ENCODE measurements around the gene SPRR1B. TPM values are rescaled to one million over a fixed set of nuclear protein-coding genes. Genes with fewer than 3 reads are reported as not detected.
"Not testable (repeated sequence)": the region's sequence is repeated elsewhere in the genome, so short reads cannot be mapped to it uniquely, and the experiment has no call there.

The SPRR1B gene
- total RNA-seq, 1 donor from 2014 or later: not detected

DNA sequence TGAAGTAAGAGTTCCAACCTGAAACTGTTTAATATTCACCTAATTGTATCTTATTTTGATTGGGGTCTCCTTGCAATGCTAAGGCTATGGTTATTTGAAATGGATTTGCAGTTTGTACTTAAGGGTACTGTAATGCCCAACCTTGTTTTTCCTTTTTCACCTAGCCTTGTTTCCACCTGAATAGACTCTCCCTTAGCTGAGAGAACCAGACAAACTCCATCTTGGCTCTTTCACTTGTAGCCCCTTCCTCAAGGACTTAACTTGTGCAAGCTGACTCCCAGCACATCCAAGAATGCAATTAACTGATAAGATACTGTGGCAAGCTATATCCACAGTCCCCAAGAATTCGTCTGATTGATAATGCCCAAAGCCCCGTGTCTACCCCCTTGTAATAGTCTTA is 9.2 kb upstream of the SPRR1B start:
- peaks cover 12% of the 10 kb centered on the region for H3K27me3 Mint-ChIP-seq
- H3K4me1 Mint-ChIP-seq; H3K4me3 Mint-ChIP-seq; H3K9me3 Mint-ChIP-seq; H3K27ac Mint-ChIP-seq; H3K36me3 Mint-ChIP-seq (ENCODE audit: low read depth); intact Hi-C loops (cut with micrococcal nuclease); DNase-seq: not testable (repeated sequence)

DNA sequence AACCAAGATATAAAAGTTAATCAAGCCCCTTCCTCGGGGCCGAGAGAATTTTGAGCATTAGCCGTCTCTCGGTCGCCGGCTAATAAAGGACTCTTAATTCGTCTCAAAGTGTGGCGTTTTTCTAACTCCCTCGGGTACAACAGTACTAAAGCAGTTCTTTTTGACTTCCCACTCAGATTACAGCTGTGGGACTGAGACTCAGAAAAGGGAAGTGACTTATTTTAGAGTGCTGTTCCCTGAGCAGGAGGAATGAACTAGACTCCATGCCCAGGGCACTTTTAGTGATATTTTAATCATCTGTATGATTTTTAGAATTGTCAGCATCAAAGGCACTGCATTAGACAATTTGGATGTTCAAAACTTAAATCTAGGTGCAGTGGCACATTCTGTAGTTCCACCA is 8.7 kb upstream of the SPRR1B start:
- H3K27me3 Mint-ChIP-seq: peaks cover 12% of the 10 kb centered on the region
- not testable (repeated sequence) for H3K4me3 Mint-ChIP-seq, H3K9me3 Mint-ChIP-seq

DNA sequence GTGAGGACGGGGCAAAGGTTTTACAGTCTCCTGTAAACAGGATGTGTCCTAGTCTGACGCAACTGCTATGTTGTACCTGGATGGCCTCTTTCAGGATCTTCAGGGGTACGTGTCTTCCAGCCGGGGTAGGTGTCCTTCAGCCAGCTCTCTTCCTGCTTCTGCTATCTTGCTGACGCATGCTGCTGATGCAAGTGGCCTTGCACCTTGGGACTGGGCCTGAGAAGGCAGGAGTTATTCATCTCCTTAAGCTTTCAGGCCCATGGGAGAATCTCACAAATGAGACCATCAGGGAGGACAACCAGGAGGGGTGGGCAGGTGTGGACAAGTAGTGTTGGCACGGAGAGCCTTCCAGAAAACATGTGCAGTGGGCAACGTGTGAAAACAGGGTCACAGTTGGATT is 7.9 kb upstream of the SPRR1B start:
- Mint-ChIP-seq H3K4me1 (no peaks in the 10 kb centered on the region), H3K27me3 (peaks cover 12% of the 10 kb centered on the region), H3K27ac (no peak overlapping the region), H3K9me3 (no peaks in the 10 kb centered on the region), H3K4me3 (no peak overlapping the region), H3K36me3 (ENCODE audit: low read depth) (no peaks in the 10 kb centered on the region)
- DNase-seq: no peak
- intact Hi-C loops (cut with micrococcal nuclease): no loop called here

More for the DNA sequence above, 8.7 kb upstream of the SPRR1B start:
- H3K27ac Mint-ChIP-seq; DNase-seq; H3K36me3 Mint-ChIP-seq (ENCODE audit: low read depth); intact Hi-C loops (cut with micrococcal nuclease); H3K4me1 Mint-ChIP-seq: not testable (repeated sequence)

DNA sequence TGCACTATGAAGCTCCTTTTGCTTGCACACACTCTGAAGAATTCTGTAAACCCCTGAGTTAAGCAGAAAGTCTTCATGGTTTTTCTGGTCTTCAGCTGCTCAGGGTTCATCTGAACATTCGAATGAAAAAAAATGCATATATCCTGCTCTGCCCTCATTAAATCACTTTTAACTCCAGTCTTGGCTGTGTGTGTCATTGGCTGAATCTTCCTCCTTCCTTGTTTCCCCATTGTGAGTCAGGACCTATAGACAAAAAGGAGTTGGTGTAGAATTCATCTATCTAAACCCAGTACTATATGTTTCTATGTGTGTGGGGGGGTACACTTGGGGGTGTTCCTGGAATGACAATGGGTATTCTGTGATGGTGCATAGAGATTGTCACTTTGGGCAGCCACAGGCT is 6.6 kb upstream of the SPRR1B start:
- Mint-ChIP-seq H3K4me1 (no peaks in the 10 kb centered on the region), H3K9me3 (no peaks in the 10 kb centered on the region), H3K27ac (no peak overlapping the region), H3K4me3 (no peak overlapping the region), H3K36me3 (ENCODE audit: low read depth) (no peaks in the 10 kb centered on the region), H3K27me3 (peaks cover 11% of the 10 kb centered on the region)
- intact Hi-C loops (cut with micrococcal nuclease): no loop called here
- no peak for DNase-seq

DNA sequence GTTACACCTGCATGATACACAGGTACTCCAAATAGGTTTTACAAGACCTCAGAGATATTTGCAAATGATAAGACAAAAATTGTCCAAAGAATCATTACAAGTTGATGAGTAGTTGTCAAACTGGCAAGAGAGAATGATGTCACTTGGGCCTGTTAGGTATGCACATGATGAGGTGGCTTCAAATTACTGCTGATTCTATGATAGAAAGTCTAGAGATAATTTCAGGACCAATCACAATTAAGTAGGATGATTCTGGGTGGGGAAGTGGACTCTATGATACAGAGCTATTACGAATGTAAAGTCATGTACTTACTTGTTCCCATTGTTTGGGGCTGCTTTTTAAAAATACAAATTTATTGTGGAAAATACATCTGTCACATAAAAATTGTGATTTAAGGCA is 5.2 kb upstream of the SPRR1B start:
- H3K36me3 Mint-ChIP-seq (ENCODE audit: low read depth): no peaks in the 10 kb centered on the region
- H3K4me3 Mint-ChIP-seq: no peak overlapping the region
- H3K9me3 Mint-ChIP-seq: no peaks in the 10 kb centered on the region
- no peak for DNase-seq
- no peaks in the 10 kb centered on the region for H3K4me1 Mint-ChIP-seq
- peaks cover 5% of the 10 kb centered on the region for H3K27me3 Mint-ChIP-seq
- no peak overlapping the region for H3K27ac Mint-ChIP-seq
- intact Hi-C loops (cut with micrococcal nuclease): no loop called here

DNA sequence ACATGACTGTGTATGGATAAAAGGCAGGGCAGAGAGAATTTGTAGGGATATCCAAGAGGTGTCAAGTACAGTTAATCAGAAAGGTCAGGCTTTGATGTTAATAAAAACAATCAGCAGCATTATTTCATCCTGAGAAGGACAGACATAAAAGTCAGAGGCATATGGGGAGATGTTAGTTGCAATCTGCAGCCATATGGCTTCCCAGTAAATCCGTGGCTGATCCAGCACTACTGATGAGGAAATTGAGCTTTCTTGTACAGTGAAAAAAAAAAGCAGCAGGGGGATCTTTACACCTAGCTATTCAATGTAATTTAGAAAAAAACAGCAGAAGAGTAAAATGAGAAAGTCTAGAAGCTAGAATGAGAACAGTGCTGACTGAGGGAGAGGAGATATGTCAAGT is 2.2 kb upstream of the SPRR1B start:
- DNase-seq: no peak
- no peak overlapping the region for H3K27ac Mint-ChIP-seq
- H3K27me3 Mint-ChIP-seq: peaks cover 8% of the 10 kb centered on the region
- no peaks in the 10 kb centered on the region for H3K4me1 Mint-ChIP-seq
- H3K4me3 Mint-ChIP-seq: no peak overlapping the region
- no peaks in the 10 kb centered on the region for H3K36me3 Mint-ChIP-seq (ENCODE audit: low read depth)
- intact Hi-C loops (cut with micrococcal nuclease): no loop called here
- no peaks in the 10 kb centered on the region for H3K9me3 Mint-ChIP-seq

DNA sequence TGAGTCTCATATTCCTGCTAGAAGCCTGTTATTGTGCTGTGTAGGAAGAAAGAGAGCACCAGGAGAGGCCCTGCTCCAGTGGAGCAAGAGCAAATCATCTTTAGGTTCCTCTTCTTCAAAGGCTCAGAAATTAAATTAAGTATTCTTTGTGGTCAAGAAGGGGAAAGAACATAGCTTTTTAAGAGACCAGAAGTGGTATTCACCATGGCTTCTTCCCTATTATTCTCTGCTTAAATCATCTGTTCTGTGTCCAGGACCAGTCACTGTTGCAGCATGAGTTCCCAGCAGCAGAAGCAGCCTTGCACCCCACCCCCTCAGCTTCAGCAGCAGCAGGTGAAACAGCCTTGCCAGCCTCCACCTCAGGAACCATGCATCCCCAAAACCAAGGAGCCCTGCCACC is 1.1 kb downstream of the SPRR1B start:
- intact Hi-C loops (cut with micrococcal nuclease): no loop called here
- Mint-ChIP-seq H3K36me3 (ENCODE audit: low read depth) (no peaks in the 10 kb centered on the region), H3K27ac (no peak overlapping the region), H3K4me3 (no peak overlapping the region), H3K9me3 (no peaks in the 10 kb centered on the region), H3K4me1 (no peaks in the 10 kb centered on the region), H3K27me3 (peaks cover 7% of the 10 kb centered on the region)
- DNase-seq: no peak

DNA sequence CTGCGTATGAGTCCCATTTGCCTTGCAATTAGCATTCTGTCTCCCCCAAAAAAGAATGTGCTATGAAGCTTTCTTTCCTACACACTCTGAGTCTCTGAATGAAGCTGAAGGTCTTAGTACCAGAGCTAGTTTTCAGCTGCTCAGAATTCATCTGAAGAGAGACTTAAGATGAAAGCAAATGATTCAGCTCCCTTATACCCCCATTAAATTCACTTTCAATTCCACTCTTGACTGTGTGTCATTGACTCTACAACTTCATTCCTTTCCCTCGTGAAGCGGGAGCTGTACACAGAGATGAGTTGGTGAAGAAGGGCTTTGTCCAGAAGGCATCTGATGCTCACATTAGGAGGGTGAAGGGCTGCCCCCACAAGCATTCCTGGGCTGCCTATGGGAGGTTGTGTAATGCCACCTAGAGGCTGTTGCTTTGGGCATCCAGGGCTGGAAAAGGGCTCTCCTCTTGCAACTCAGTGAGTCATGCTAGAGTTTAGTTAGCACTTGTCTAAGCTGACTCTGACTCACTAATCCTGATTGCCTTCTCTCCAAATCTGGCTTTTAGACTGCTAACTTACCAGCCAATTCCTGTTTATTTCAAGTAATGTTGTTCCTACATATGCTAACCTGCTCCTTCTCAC is 1.8 kb downstream of the SPRR1B start:
- intact Hi-C loops (cut with micrococcal nuclease): no loop called here
- no peak overlapping the region for H3K27ac Mint-ChIP-seq
- no peaks in the 10 kb centered on the region for H3K4me1 Mint-ChIP-seq
- peaks cover 8% of the 10 kb centered on the region for H3K27me3 Mint-ChIP-seq
- no peak for DNase-seq
- no peaks in the 10 kb centered on the region for H3K36me3 Mint-ChIP-seq (ENCODE audit: low read depth)
- H3K9me3 Mint-ChIP-seq: no peaks in the 10 kb centered on the region
- no peak overlapping the region for H3K4me3 Mint-ChIP-seq

DNA sequence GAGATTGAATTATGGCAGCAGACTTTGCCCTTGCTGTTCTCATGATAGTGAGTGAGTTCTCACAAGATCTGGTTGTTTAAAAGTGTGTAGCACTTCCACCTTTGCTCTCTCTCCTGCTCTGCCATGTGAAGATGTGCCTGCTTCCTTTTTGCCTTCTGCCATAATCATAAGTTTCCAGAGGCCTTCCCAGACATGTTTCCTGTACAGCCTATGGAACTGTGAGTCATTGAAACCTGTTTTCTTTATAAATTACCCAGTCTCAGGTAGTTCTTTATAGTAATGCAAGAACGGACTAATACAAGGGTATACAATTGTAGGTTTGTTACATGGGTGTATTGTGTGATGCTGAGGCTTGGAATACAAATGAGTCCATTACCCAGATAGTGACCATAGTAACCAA is 4.2 kb downstream of the SPRR1B start:
- intact Hi-C loops (cut with micrococcal nuclease): no loop called here
- Mint-ChIP-seq H3K4me1 (no peaks in the 10 kb centered on the region), H3K9me3 (no peaks in the 10 kb centered on the region)

DNA sequence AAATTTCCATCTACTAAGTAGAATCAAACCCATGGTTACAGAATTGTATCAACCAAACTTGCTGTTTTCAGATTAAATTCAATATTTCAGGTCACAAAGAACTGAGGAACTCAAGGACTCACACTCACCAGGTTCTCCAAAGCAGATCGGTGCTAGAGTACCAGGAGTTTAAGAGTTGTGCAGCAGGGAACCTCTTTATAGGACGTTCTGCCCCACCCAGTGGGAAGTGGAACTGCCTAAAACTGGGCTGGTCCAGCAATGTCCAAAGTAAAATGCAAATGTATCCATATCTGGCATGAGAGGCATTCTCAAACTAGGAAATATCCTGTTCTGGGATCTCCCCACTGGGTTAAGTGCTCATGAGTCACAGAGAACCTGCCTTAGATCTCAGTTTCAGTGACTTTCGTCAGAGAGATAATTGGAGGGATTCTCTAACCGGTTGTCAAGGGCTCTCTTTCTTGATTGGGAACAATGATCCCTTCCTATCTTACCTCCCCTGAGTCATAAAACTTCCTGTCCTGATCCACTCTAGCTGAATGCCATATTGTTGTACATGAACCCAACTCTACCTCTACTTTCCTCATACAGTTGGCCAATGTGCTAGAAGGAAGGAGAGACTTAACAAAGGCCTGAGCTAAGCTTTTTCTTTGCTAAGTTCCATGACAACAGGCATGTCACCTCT is 10.1 kb downstream of the SPRR1B start, which contains the start of gene SPRR2D:
TSS of gene SPRR2D (minus strand) at position 171 of the 682 bp plus-strand sequence. CDS start 774 bp downstream, outside the sequence.
- no peak within 1 kb of the TSS for H3K4me3 Mint-ChIP-seq
- no peak for DNase-seq
- H3K27ac Mint-ChIP-seq: no peak within 1 kb of the TSS
- peaks cover 14% of the 10 kb centered on the region for H3K27me3 Mint-ChIP-seq
- H3K9me3 Mint-ChIP-seq: no peaks in the 10 kb centered on the region
- no peaks in the 10 kb centered on the region for H3K36me3 Mint-ChIP-seq (ENCODE audit: low read depth)
- no peaks in the 10 kb centered on the region for H3K4me1 Mint-ChIP-seq
- intact Hi-C loops (cut with micrococcal nuclease): no loop called here

More for the DNA sequence above, 4.2 kb downstream of the SPRR1B start:
- H3K4me3 Mint-ChIP-seq: no peak overlapping the region
- no peak for DNase-seq
- no peaks in the 10 kb centered on the region for H3K36me3 Mint-ChIP-seq (ENCODE audit: low read depth)
- peaks cover 10% of the 10 kb centered on the region for H3K27me3 Mint-ChIP-seq
- no peak overlapping the region for H3K27ac Mint-ChIP-seq

DNA sequence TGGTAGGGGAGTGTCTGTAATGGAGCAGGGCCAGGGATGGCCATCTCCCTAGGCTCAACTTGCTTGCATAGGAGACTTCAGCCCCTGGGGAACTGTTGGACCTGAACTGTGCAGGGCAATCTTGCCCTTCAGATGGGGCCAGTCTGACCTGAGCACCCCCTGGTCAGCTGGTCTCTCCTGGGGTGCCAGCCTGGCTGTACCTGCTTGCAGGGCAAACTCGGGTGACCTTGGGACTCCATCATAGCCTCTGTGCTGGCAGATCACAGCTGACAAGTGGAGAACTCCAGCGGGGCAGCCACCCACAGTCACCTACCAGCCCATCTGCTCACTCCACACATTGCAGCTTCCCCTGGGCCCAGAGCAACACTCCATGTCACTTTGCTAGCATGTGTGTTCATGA is 18.2 kb downstream of the SPRR1B start:
- H3K27ac Mint-ChIP-seq: no peak overlapping the region
- no peak for DNase-seq
- intact Hi-C loops (cut with micrococcal nuclease): no loop called here
- H3K4me3 Mint-ChIP-seq: no peak overlapping the region
- no peaks in the 10 kb centered on the region for H3K9me3 Mint-ChIP-seq
- H3K36me3 Mint-ChIP-seq (ENCODE audit: low read depth): no peaks in the 10 kb centered on the region
- H3K27me3 Mint-ChIP-seq: peaks cover 21% of the 10 kb centered on the region
- H3K4me1 Mint-ChIP-seq: no peaks in the 10 kb centered on the region

DNA sequence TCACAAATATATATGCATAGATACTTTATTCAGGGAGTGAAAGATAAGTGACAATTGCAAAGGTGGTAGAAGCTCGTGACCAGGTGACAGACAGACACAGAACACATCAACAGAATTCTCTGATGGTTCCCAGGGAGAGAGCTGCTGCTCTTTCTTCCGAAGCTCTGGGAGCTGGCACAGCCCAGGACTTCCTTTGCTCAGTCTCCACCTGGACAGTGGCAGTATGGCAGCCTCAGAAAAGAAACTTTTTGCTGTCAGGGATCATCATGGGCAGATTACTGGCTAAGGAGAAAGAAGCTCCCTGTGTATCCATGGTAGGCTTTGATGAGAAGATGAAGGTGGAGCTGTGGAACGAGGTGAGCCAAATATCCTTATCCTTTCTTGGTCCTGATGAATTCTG is 25.1 kb downstream of the SPRR1B start:
- H3K4me3 Mint-ChIP-seq; H3K9me3 Mint-ChIP-seq; H3K27ac Mint-ChIP-seq; DNase-seq; intact Hi-C loops (cut with micrococcal nuclease); H3K36me3 Mint-ChIP-seq (ENCODE audit: low read depth); H3K4me1 Mint-ChIP-seq: not testable (repeated sequence)
- peaks cover 22% of the 10 kb centered on the region for H3K27me3 Mint-ChIP-seq

DNA sequence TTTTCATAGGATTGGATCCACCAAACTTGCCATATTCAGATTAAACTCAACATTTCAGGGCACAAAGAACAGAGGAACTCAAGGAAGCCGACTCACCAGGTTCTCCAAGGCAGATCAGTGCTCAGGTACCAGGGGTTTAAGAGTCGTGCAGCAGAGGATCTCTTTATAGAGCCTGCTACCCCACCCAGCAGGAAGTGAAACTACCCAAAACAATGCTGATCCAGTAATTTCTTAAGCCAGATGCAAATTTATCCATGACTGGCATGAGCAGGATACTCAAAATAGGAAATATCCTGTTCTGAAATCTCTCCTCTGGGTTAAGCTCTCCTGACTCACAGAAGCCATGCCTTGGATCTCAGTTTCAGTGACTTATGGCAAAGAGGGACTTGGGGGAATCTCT is 26.4 kb downstream of the SPRR1B start, which contains the start of gene SPRR2A:
TSS of gene SPRR2A (minus strand) at position 138 of the 400 bp plus-strand sequence. CDS start 777 bp downstream, outside the sequence.
- Mint-ChIP-seq H3K36me3 (ENCODE audit: low read depth) (no peaks in the 10 kb centered on the region), H3K27ac (no peak within 1 kb of the TSS), H3K4me3 (no peak within 1 kb of the TSS), H3K4me1 (no peaks in the 10 kb centered on the region), H3K9me3 (no peaks in the 10 kb centered on the region), H3K27me3 (peaks cover 18% of the 10 kb centered on the region)
- intact Hi-C loops (cut with micrococcal nuclease): no loop called here
- DNase-seq: no peak

DNA sequence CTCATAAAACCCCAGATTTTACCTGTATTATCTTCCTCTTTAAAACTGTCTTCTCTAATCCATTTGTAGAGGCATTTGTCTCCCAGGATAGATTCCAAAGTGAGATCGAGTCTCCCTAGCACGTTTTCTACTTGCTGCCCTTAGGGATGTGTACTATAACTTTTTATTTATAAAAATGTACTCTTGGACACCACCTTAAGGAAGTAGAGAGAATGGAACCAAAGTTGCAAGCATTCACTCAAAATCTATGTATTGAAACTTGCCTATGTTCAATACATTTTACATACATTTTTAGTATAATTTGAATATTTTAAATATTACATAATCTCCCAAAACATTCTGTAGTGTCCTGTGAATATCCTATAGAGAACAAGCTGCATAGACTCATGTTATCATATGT is 27.2 kb downstream of the SPRR1B start:
- Mint-ChIP-seq H3K4me1 (no peaks in the 10 kb centered on the region), H3K9me3 (no peaks in the 10 kb centered on the region), H3K27ac (no peak overlapping the region), H3K36me3 (ENCODE audit: low read depth) (no peaks in the 10 kb centered on the region), H3K27me3 (peaks cover 17% of the 10 kb centered on the region), H3K4me3 (no peak overlapping the region)
- intact Hi-C loops (cut with micrococcal nuclease): no loop called here
- DNase-seq: no peak
